Heart left ventricle (tissue), 16 donors: ENCODE results near the gene ATP6V1G1. TPM values are rescaled to one million over a fixed set of nuclear protein-coding genes. Genes with fewer than 3 reads are reported as not detected.

Source experiments
- ATAC-seq, 4 donors: fragments of 200-7000 bp; cut with Tn5 transposase; one replicate each; pipeline ENCODE4 v1.9.1; 2020 to 2022; ENCODE audit warnings: moderate library complexity in 4 of 4, mild to moderate bottlenecking in 3 of 4, moderate number of reproducible peaks in 1 of 4
- DNase-seq, 5 donors: peaks; one replicate each; pipeline ENCODE4 v3.0.0-alpha.2; 2020
- H3K27ac ChIP-seq, 12 donors: fragments of 200-600 bp; sonication (generic) in 4 of 12; one replicate each; pipeline versions ENCODE4 v1.5.0 to v1.8.0; 2016 to 2022; ENCODE audit warnings: mild to moderate bottlenecking in 2 of 12
- H3K27me3 ChIP-seq, 9 donors: fragments of 200-600 bp; sonication (generic) in 2 of 9; one replicate each; pipeline versions ENCODE4 v1.5.1 to v1.8.0; 2016 to 2022; ENCODE audit warnings: mild to moderate bottlenecking in 3 of 9
- H3K36me3 ChIP-seq, 9 donors: fragments of 200-600 bp; sonication (generic) in 2 of 9; one replicate each; pipeline versions ENCODE4 v1.5.0 to v1.8.0; 2018 to 2022; ENCODE audit warnings: mild to moderate bottlenecking in 2 of 9
- H3K4me1 ChIP-seq, 12 donors: fragments of 200-600 bp; sonication (generic) in 4 of 12; one replicate each; pipeline versions ENCODE4 v1.5.0 to v1.8.0; 2016 to 2022; ENCODE audit warnings: mild to moderate bottlenecking in 3 of 12
- H3K4me3 ChIP-seq, 12 donors: fragments of 200-600 bp; sonication (generic) in 4 of 12; one replicate each; pipeline versions ENCODE4 v1.5.0 to v1.8.0; 2017 to 2022; ENCODE audit warnings: mild to moderate bottlenecking in 9 of 12, moderate library complexity in 4 of 12
- H3K9me3 ChIP-seq, 12 donors: fragments of 200-600 bp; sonication (generic) in 4 of 12; one replicate each; pipeline versions ENCODE4 v1.5.0 to v1.8.0; 2016 to 2022; ENCODE audit warnings: mild to moderate bottlenecking in 1 of 12
- CTCF ChIP-seq, 12 donors: fragments of 200-600 bp; sonication (generic) in 4 of 12; IDR thresholded peaks; one replicate each; pipeline versions ENCODE4 v1.5.0 to v1.8.0; 2018 to 2022; ENCODE audit warnings: antibody characterized with exemption in 12 of 12, mild to moderate bottlenecking in 5 of 12
- POLR2A ChIP-seq, 2 donors: fragments of 450-650 bp; IDR thresholded peaks; one replicate each; pipeline ENCODE4 v1.6.1; 2017; ENCODE audit warnings: antibody characterized with exemption in 2 of 2, mild to moderate bottlenecking in 2 of 2, moderate library complexity in 2 of 2
- WGBS, 4 donors: extraction: QIAGEN DNeasy Blood & Tissue Kit in 2 of 4; methylation state at CpG; one replicate each; pipeline versions ENCODE4 v1.1.5 to v1.1.7; 2013 to 2018; 5-methylcytosine and 5-hydroxymethylcytosine counted together
- intact Hi-C, 10 donors: fragments of 100-400 bp; cut with DNase I; formaldehyde crosslinking; loops; one replicate each; pipeline versions ENCODE4 v1.11.1 to v1.14.2; 2022
- polyA plus RNA-seq, 2 donors: library from polyadenylated mRNA; stranded (reverse); fragments of 200-250 nt; gene quantifications; one replicate each; pipeline ENCODE4 v1.2.3, GENCODE V29; 2013
- total RNA-seq, 9 donors: library from RNA; depleted of rRNA in 2 of 9; stranded (reverse); fragments of >200 nt in 2 of 9; fragmentation: NEBNext Ultra II Directional in 3 of 9; extraction: Animal tissue kit (Norgen Biotek cat#: 25700) in 3 of 9; gene quantifications; one replicate each; pipeline versions ENCODE4 v1.1.0 to v1.2.4, GENCODE V29; 2016 to 2023
- donor health status: ischemic (EF 13 %, LVEDD 7.1; RV severe dilation, severe dysfunction).
- donor health status: healthy with polysubstance abuse.
- donor health status: DM: no; HTN: yes; CAD: no.
- donor health status: DM: no; HTN: no; CAD: no.
- donor health status: ischemic (EF 25% LVEDD 6.9; RV normal size, moderate dysfunction).
- donor health status: ischemic (EF 25% LVEDD 5.7; RV mildly dilated, moderate dysfunction).
- donor health status: healthy.
- donor health status: DM: yes; HTN: yes; CAD: no.
- donor health status: ischemic (EF 35%, LVEDD 5.7; RV mildly dilated, moderate dysfunction).
- donor health status: nonischemic (EF 11% LVEDD 7.7; RV severe dilation, severe dysfunction).
- donor health status: DM: yes; HTN: yes; CAD: no.
- donor health status: PGD.
- donor health status: ischemic (EF 29% LVEDD 5.4; RV normal size, mild dysfunction).
- donor health status: nonischemic (EF 23%, LVEDD 6.1; RV moderate dilation, normal function).

The ATP6V1G1 gene
- total and polyA plus RNA-seq, 11 donors: 58.1 to 136 (median 70.7) TPM

GRCh38 chr9:114552706-114553105, 34.9 kb upstream of the ATP6V1G1 start:
- Histone ChIP-seq H3K4me1 (peaks cover 0 to 9% (median 0%) of the 10 kb centered on the region in 12 donors), H3K27me3 (peaks cover 0 to 12% (median 0%) of the 10 kb centered on the region in 9 donors), H3K4me3 (no peak overlapping the region), H3K9me3 (peaks cover 0 to 4% (median 0%) of the 10 kb centered on the region in 12 donors), H3K27ac (no peak overlapping the region), H3K36me3 (no peaks in the 10 kb centered on the region)
- TF ChIP-seq CTCF (IDR thresholded peaks at IDR 0.05) (no peak), POLR2A (IDR thresholded peaks at IDR 0.05) (no peak)
- WGBS, 4 donors: 78 to 85% (median 83%) methylated on average over 5 of the region's 5 CpGs
- DNase-seq (no peak), ATAC-seq (no peak)
- intact Hi-C loops: no loop called here

DNA sequence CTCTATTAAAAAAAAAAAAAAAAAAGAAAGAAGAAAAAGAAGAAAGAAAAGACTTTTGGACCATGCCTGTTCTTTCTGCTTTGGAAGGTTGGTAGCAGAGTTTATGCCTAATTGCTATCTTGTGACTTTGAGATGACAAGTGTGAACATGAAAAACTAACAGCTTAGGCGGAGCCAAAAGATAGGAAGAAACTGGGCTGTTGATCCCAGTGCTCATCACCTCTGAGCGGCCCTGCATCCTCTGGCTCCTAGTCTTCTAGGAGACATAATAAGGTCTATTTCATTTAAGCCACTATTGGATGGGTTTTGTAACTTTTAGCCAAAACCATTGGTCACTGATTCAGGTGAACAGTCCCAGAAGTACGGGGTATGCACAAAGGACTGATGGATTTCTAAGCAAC, 34.4 kb upstream of the ATP6V1G1 start:
- TF ChIP-seq CTCF (IDR thresholded peaks at IDR 0.05) (no peak), POLR2A (IDR thresholded peaks at IDR 0.05) (no peak)
- Histone ChIP-seq H3K27ac (no peak overlapping the region), H3K27me3 (peaks cover 0 to 7% (median 0%) of the 10 kb centered on the region in 9 donors), H3K4me3 (no peak overlapping the region), H3K4me1 (peaks cover 0 to 9% (median 0%) of the 10 kb centered on the region in 12 donors), H3K9me3 (peaks cover 0 to 4% (median 0%) of the 10 kb centered on the region in 12 donors), H3K36me3 (no peaks in the 10 kb centered on the region)
- DNase-seq: no peak
- intact Hi-C loops: no loop called here
- no peak for ATAC-seq
- WGBS, 4 donors: 67 to 72% (median 70%) methylated on average over 3 of the region's 3 CpGs

DNA sequence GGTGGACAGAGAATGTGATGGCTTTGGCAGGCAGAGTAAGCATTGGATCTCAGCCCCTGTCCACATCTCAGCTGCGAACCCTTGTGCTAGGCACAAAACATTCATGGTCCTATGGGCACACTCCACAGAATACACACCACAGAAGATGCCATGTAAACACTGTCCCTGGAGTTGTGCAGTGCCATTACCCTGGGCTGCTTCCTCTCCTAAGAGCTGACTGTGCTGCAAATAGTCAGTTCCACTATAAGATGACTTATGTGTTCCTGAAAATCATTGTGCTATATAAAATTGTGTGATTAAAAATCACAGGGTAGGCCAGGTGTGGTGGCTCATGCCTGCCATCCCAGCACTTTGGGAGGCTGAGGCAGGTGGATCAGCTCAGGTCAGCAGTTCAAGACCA, 31.9 kb upstream of the ATP6V1G1 start:
- H3K4me3 ChIP-seq: no peak overlapping the region
- WGBS, 4 donors: 73 to 85% (median 81%) methylated on average over 1 of the region's 1 CpG
- peaks cover 0 to 10% (median 0%) of the 10 kb centered on the region in 9 donors for H3K27me3 ChIP-seq
- H3K9me3 ChIP-seq: peaks cover 0 to 4% (median 0%) of the 10 kb centered on the region in 12 donors
- intact Hi-C loops: no loop called here
- no peak for DNase-seq
- H3K36me3 ChIP-seq: no peaks in the 10 kb centered on the region
- H3K4me1 ChIP-seq: peaks cover 0 to 9% (median 0%) of the 10 kb centered on the region in 12 donors
- no peak overlapping the region for H3K27ac ChIP-seq
- ATAC-seq: no peak
- TF ChIP-seq CTCF (IDR thresholded peaks at IDR 0.05) (no peak), POLR2A (IDR thresholded peaks at IDR 0.05) (no peak)

GRCh38 chr9:114558027-114558675, 29.4 kb upstream of the ATP6V1G1 start:
- intact Hi-C loops: no loop called here
- H3K4me3 ChIP-seq: no peak overlapping the region
- no peaks in the 10 kb centered on the region for H3K36me3 ChIP-seq
- TF ChIP-seq POLR2A (IDR thresholded peaks at IDR 0.05) (no peak), CTCF (IDR thresholded peaks at IDR 0.05) (no peak)
- 36 to 46% (median 38%) methylated on average over 3 of the region's 3 CpGs for WGBS, 4 donors
- no peak overlapping the region for H3K27ac ChIP-seq
- H3K27me3 ChIP-seq: peaks cover 0 to 14% (median 3%) of the 10 kb centered on the region in 9 donors
- H3K4me1 ChIP-seq: peaks cover 0 to 9% (median 0%) of the 10 kb centered on the region in 12 donors
- peaks cover 0 to 4% (median 0%) of the 10 kb centered on the region in 12 donors for H3K9me3 ChIP-seq
- no peak for ATAC-seq
- DNase-seq: no peak
